Inferior parietal cortex (tissue), 1 donor: ENCODE measurements around the gene FNDC7.
A peak's percentile ranks its signal among the peaks of the same experiment; 100 is the strongest.
"Not testable (repeated sequence)": the region's sequence is repeated elsewhere in the genome, so short reads cannot be mapped to it uniquely, and the experiment has no call there.

Source experiments
- DNase-seq: peaks from one replicate; pipeline ENCODE4 v3.0.0-alpha.2; 2016; ENCODE audit errors: extremely low spot score

FNDC7 gene

DNA sequence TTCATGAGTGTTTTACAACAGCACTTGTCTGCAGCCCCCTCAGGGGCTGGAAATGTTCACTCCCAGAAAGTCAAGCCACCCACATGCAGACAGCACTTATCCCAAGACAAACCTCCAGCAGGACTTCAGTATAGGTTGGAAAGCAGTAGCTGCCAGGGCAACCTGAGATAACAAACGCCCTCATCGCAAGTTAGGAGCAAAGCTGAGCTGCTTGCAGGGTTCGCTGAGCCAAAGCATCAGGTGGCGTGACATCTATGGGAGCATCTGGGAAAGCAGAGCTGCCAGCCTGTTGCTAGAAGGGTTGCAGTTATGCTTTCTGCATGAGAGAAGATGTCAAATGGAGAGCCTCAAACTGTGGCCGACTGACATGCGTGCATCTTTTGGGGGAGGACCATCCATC, 29.5 kb downstream of the FNDC7 start:
- DNase-seq: no peak

DNA sequence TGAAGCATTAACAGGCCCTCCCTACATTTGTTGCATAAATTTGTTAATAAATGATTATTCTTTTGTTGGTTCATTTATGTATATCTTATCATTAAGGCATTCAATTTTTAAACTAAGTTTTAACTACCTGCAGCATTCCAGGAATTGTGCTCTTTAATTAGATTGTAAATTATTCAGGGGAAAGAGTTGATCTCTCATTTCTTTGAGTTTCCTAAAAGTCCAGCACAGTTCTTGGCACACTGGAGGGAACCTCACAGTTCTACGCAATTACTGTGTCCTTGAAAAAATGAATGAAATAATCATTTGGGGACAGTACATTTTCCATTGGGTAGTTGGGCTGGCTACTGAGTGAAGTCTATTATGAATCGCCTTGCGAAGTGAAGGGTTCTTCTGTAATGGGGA, 33.3 kb downstream of the FNDC7 start:
- DNase-seq: no peak

DNA sequence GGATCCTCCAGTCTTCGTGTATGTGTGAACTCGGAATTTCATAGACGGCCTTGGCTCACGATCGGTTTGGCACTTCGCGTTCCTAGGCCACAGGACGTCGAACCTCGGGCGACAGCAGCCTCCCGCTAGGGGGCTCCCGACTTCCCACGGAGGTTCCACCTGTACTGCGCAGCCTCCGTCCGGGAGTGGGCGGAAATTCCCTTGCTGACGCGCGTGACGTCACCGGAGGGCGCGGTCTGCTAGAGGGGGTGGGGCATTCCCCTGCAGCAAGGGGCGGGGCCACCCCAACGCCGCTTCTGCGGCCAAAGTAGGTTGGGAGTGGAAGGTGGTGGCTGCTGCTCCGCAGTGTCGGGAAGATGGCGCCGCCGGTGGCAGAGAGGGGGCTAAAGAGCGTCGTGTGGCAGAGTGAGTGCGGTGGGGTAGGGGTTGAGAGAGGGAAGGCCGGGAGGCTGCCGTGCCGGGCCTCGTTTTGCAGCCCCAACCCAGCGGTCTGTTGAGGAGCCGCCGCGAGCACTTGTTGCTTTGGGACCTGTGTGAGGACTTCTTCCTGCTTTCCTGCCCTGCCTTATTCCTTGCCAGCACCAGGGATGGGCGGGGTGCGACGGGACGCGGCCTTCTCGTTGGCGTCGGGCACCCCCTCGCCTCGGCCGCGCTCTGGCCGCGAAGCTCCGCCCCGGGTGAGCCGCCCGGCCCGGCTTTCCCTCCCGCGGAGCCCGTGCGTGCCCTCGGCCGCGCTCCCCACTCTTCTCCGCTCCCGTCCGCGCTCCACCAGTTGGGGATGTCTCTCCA, 33.9 kb downstream of the FNDC7 start, which contains the start of gene STXBP3:
Gene STXBP3 (plus strand): TSS at position 293 of the 789 bp plus-strand sequence. CDS start 64 bp downstream, at position 357.
- DNase-seq: peak; percentile 97

DNA sequence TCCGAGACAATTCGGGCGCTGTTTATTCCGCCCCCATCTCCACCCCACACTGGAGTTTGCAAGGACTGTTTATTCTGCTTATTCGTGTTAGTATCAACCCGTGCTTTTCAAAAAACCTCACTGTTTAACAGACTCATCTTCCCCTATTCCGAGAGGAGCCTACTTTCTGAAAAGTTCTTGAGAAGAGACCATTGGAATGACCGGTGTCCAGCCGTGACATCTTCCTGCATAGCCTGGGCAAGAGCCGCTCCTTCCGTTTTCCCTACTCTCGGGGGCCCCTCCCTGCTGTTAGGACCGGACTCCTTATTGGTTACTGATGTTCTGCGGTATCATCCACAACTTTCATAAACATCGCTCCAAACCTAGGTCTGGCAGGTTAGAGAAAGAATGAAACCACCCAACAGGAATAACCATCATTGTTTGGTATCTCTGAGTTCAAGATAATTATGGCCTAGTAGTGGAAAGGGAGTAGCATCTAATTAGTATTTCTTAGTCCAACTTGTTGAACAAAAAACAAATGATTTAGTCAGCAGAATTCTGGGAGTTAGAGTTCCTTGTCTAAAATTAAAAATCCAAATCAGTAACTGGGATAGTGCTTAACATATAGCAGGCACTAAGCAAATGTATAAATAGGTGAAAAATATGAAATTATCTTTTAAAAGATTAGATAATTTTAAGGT, 34.6 kb downstream of the FNDC7 start:
- peak; percentile 79 for DNase-seq

DNA sequence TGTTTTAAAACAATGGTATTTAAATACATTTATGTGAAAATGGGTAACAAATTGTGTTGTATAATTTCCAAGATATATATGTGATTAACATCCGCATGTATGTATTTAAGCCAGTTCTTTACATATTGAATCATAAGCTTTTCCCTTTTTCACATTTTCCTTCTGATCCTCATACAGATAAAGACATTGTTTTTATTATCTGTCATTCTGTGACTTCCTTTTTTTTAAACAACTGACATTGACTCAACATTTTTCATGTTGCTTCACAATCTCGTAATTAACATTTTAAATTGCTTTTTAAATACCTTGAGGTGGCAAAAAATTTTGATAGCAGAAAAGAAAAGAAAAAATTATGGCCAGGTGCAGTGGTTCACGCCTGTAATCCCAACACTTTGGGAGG, 35.2 kb downstream of the FNDC7 start:
- no peak for DNase-seq

DNA sequence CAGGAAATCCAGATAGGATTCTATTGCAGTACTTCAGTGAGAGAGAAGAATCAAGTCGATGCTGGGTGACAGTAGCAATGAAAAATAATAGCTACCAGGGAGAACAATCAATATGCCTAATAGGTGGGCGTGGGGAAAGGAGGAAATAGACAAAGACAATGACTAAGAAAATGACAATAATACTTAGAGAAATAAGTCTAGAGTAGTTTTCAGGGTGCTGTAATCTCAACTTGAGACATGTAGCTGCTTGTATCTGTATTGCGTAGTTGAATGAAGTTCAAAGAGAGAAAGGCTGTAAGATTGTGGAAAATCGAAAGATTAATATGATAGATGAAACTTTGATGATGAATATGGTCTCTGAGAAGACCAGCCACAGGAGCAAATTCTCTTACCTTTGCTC, 36.4 kb downstream of the FNDC7 start:
- no peak for DNase-seq

DNA sequence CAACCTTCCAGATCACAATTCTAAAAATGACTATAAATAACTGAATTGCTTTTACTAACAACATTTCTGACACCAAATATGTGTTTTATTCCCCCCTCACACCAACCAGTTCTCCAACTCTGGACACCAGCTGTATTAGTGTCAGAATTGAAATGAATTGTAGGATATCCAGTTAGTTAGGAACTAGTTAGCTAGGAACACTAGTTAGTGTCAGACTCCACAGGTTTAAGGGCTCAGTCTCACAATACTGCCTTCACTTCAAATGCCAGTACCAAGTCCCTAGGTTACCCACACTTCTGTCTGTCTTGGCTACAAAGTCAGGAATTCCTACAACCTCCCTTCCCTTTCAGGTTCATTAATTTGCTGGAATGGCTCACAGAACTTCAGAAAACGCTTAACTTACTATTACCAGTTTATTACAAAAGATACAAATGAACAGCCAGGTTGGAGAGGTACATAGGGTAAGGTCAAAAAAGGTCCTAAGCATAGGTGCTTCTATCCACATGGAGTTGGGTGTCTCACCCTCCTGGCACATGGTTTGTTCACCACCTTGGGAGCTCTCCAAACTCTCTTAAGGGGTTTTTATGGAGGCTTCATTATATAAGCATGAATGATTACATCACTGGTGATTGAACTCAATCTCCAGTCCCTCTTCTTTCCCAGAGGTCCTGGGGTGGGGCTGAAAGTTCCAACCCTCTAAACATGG, 37.9 kb downstream of the FNDC7 start:
- no peak for DNase-seq

DNA sequence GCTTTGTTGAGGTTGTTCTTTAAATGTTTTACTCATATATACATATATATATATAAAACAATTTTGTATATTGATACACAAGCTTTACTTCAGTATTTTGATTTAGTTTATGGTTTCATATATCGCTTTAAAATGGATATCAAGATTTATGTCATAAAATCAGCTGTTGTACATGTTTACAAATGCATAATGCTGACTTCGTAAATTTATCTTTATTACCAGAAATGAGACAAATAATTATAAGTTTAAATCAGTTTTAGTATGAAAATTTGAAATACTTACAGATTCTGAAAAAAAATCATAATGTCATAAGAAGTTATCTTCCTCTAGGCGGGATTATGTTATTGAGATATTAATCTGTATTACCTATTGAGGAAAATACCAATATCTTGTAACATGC, 40.7 kb downstream of the FNDC7 start:
- no peak for DNase-seq

DNA sequence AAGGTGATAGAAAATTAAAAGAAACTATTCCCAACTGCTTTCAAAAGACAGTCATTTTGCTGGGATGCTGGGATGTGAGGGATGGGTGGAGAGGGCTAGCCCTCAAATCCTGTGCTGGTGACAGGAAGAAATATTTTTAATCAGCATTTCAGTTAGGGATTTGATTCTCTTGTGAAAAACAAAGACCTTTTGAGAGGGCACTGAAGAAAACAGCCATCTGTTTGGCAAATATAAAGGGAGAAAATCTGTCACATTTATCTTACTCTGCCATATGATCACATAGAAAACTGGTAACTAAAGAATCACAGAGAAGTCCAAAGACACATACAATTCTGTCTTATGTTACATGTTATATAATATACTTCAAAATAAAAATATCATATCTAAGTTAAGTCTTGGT, 46.1 kb downstream of the FNDC7 start:
- DNase-seq: peak; percentile 41

DNA sequence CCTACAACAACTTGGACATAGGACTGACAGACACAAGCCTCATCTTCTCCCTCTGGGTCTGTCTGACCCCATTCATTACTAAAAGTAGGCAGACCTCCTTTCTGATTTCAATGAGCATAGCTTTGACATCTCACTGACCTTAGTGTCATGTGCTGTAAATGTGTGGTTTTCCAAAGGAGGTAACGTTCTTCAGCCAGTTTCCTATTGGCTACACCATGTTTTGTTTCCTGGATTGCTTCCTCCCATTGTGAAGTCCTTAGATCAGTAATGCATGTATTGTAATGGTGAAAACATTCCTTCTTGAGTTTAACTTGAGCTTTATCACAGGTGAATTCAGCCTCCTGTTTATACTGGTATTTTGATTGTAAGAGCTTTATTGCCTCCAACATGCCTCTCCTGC, 54.4 kb downstream of the FNDC7 start:
- DNase-seq: no peak

DNA sequence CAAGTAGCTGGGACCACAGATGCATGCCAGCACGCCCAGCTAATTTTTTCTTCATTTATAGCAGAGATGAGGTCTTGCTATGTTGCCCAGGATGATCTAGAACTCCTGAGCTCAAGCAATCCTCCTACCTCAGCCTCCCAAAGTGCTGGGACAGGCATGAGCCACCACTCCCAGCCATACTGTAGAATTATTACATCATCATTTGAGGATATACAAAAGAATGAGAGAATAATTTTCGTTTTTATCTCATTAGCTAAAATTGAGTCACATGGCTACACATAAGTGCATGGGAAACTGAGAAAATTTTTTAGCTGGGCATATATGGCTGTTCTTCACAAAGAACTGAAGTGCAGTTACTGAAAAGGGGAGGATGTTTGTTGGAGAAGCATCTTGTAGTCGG, 55.0 kb downstream of the FNDC7 start:
- no peak for DNase-seq

DNA sequence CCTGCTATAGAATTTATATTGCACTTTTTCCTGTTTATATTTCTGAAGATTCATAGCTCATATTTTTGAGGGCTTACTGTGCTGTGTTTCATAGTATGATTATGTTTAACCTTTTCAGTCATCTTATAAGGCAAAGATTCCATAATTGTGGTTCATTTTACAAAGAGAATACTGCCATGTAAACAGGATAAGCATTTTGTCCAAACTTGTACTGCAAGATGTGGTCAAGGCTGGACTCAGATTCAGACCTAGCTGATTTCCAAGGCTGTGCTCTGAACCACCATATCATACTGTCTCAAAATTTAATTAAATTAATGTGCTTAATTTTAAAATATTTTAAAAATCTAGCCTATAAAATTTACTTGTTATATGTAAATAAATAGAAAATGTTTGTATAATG, 65.1 kb downstream of the FNDC7 start:
- DNase-seq: no peak

DNA sequence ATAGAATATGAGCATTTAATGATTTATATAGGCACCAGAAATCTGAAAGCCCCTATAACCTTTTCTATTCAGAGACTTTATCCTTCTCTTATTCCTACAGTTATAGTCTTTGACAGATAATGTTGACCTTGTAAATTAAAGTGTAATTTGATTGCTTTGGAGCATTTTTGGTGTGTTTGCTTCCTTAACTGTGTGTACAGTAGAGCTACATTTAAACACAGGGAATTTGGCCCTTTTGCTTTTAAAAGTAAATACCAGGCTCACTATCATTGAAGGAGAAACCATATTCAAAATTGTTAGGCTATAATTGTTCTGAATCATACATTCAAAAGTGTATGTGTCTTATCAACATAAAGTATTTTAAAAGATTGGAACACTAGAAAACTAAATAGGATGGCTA, 66.7 kb downstream of the FNDC7 start:
- no peak for DNase-seq

DNA sequence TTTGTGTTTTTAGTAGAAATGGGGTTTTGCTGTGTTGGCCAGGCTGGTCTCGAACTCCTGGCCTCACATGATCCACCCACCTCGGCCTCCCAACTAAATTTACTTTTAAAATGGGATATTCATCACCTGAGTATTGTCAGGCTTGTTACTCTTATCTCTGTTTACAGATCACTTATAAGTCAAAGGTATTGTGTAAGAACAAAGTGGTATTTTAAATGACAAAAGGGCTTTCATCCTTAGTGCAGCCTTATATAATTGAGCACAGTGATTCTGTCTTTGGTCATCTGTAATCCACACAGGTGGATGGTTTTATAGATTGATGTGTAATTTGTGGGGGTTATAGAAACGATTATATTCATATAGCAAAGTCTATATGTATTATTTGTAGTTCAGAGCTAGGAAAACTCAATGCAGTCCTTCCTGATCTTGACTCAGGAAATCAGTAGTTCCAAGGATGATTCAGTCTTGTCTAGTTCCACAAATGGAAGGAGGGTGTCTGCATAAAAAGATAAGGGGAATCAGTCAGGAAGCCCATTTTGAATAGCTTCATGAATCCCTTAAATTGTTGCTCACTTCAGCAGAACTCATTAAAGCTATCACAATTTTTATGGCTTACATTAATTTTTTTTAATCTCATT, 68.3 kb downstream of the FNDC7 start:
- DNase-seq: no peak

DNA sequence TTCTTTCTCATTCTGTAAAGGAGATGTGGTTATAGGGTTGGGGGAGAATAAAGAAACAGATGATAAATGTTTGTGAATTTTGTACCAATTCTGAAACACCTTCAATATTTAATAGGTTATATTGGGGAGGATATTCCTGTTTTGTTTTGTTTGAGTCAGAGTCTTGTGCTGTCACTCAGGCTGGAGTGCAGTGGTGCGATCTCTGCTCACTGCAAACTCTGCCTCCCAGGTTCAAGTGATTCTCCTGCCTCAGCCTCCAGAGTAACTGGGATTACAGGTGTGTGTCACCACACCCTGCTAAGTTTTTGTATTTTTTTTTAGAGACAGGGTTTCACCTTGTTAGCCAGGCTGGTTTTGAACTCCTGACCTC, 68.9 kb downstream of the FNDC7 start:
- not testable (repeated sequence) for DNase-seq

DNA sequence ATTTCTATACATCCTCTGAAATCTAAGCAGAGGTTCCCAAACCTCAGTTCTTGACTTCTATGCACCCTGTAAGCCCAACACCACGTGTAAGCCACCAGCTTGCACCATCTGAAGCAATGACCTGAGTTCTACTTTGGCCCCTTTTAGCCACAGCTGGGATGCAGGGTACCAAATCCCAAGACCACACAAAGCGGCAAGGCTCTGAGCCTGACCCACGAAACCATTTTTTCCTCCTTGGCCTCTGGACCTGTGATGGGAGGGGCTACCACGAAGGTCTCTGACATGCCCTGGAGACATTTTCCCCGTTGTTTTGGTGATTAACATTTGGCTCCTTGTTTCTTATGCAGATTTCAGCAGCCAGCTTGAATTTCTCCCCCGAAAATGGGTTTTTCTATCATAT, 72.6 kb downstream of the FNDC7 start:
- DNase-seq: no peak

DNA sequence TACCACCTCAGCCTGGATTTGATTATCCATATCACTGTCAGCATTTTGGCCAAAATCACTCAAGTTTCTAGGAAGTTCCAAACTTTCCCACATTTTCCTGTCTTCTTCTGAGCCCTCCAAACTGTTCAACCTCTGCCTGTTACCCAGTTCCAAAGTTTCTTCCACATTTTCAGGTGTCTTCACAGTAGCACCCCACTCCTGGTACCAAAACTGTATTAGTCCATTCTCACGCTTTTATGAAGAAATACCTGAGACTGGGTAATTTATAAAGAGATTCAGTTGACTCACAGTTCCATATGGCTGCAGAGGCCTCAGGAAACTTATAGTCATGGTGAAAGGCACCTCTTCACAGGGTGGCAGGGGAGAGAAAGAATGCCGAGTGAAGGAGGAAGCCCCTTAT, 73.2 kb downstream of the FNDC7 start:
- no peak for DNase-seq

DNA sequence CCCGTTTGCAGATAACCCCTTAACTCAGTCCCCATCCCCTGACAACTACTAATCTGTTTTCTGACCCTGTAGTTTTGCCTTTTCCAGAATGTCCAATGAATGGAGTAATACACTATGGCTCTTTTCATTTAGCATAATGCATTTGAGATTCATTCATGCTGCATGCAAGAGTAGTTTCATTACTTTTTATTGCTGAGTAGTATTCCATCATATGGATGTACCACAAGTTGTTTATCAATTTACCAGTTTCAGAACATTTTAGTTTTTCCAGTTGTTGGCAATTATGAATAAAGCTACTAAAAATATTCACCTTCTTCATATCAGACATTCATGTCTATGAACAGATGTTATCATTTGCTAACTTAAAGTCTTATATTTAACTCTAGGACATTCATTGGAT, 79.1 kb downstream of the FNDC7 start:
- no peak for DNase-seq
